Measurements from ENCODE around the gene PAX8. TPM values are rescaled to one million over a fixed set of nuclear protein-coding genes. Genes with fewer than 3 reads are reported as not detected.
A peak's percentile ranks its signal among the peaks of the same experiment; 100 is the strongest.

Gene PAX8
- total and polyA plus RNA-seq, 2 of the 13 experiments (the other 11 are each of a cell fraction or from before 2014, with no cell fraction given), result 1.5 to 8.8 TPM

- in situ Hi-C loops (cut with HindIII; ENCODE audit: extremely low pct_ligation_motif_present, low pct_unique_long_range_greater_than_20kb) (no loop called here), intact Hi-C loops (cut with micrococcal nuclease; ENCODE audit: unreplicated experiment) (no loop called here)
- ATAC-seq (no peak), DNase-seq (ENCODE audit: low spot score) (no peak), FAIRE-seq (no peak)
- no peak overlapping the region for H3K4me3 ChIP-seq (replicated peaks in 1 of 3; ENCODE audit: insufficient read depth in 1 of 3, low read depth in 2 of 3, low read length in 3 of 3)
- H3K27me3 ChIP-seq (ENCODE audit: control insufficient read depth in 1 of 2, insufficient read depth in 2 of 2, low read length in 2 of 2), result no peaks in the 10 kb centered on the region
- no peaks in the 10 kb centered on the region; a peak in 1 of 5 replicates for H3K36me3 ChIP-seq (replicated peaks in 1 of 2; ENCODE audit: control insufficient read depth in 1 of 2, insufficient read depth in 2 of 2, low read length in 2 of 2)
- ChIA-PET POLR2A (interaction anchor here (1.5 to 6.4 kb wide), 4 partner anchors 10 to 27 kb away, joined by 3 to 97 read pairs (median 27); no protein-coding TSS in a partner anchor), CTCF (ENCODE audit: low intra/inter-chr PET ratio, low total read pairs) (no interaction called here)
- H3K4me1 ChIP-seq (ENCODE audit: insufficient read depth, low read length), result peaks cover 43% of the 10 kb centered on the region
- H3K9me3 ChIP-seq (ENCODE audit: low read length), result no peaks in the 10 kb centered on the region
- no TSS peak for BruUV-seq (replicated peaks)
- H4K20me1 ChIP-seq (ENCODE audit: insufficient read depth, low read length), result no peaks in the 10 kb centered on the region
- TF ChIP-seq ZNF720 (CRISPR knock-in tag; IDR thresholded peaks at IDR 0.05) (no peak), SOX6 (IDR thresholded peaks at IDR 0.05) (no peak), SOX6 (CRISPR knock-in tag; IDR thresholded peaks at IDR 0.05) (0 out of 2 replicates have a peak, but pooled peaks have one; percentile 9), E2F2 (CRISPR knock-in tag; IDR thresholded peaks at IDR 0.05; ENCODE audit: borderline replicate concordance) (no peak), HNF4A (CRISPR knock-in tag; IDR thresholded peaks at IDR 0.05) (no peak), ZNF17 (CRISPR knock-in tag; IDR thresholded peaks at IDR 0.05) (no peak), PTBP1 (IDR thresholded peaks at IDR 0.05; ENCODE audit: low read depth, low read length, poor library complexity, severe bottlenecking) (no peak), ZC3H13 (CRISPR knock-in tag; IDR thresholded peaks at IDR 0.05) (no peak), FOXO4 (CRISPR knock-in tag; conservative IDR thresholded peaks at IDR 0.05) (0 out of 2 replicates have a peak, but pooled peaks have one; percentile 63), ZHX1 (CRISPR knock-in tag; IDR thresholded peaks at IDR 0.05; ENCODE audit: low read depth) (no peak), SP5 (CRISPR knock-in tag; IDR thresholded peaks at IDR 0.05; ENCODE audit: borderline replicate concordance, low read depth) (no peak)
- H2AFZ ChIP-seq (ENCODE audit: low read length), result no peak overlapping the region
- 68% methylated on average over 7 of the region's 8 CpGs for WGBS (ENCODE audit: low lambda C conversion rate)
- H3K79me2 ChIP-seq (ENCODE audit: insufficient read depth, low read length), result no peaks in the 10 kb centered on the region
- H3K9ac ChIP-seq (ENCODE audit: insufficient read depth, low read depth, low read length), result no peak overlapping the region
- H3K4me2 ChIP-seq (ENCODE audit: low read depth, low read length), result no peak overlapping the region
- H3K27ac ChIP-seq (ENCODE audit: extremely low read length, insufficient read depth, low read length), result no peak overlapping the region
Measured at GRCh38 chr2:113183264-113183663, 95.5 kb downstream of the PAX8 start.
